ENCODE data around the gene CNOT6L. TPM values are rescaled to one million over a fixed set of nuclear protein-coding genes. Genes with fewer than 3 reads are reported as not detected.

Gene CNOT6L
- polyA plus RNA-seq, 1 donor (not counting 4 experiments of a cell fraction or from before 2014, with no cell fraction given) = 12.0 TPM

DNA sequence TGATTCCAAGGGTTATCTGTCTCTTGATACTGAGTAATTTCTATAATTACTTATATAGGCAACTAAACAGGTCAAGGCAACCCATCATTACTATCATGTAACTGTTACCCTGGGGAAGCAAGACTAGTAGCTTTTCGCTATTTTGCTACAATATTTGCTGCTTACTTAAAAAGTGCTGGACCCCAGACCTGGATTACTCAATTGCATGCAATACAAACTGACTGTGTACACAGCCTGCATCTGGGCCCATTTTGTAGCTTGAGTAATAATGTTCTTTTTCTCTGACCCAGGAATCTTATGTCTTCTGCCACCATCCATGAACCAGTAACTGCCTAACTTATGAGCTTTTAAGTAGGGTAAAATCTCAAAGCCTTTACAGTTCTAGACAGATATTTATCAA is 53.4 kb downstream of the CNOT6L start:
- FAIRE-seq = no peak
- dilution Hi-C loops (cut with MboI; ENCODE audit: extremely low pct_ligation_motif_present, low sequenced_read_pairs) = no loop called here
- H3K36me3 ChIP-seq (ENCODE audit: control insufficient read depth in 2 of 2, extremely low read depth in 1 of 2, insufficient read depth in 2 of 2, low read length in 2 of 2) = no peaks in the 10 kb centered on the region

GRCh38 chr4:77762531-77762930 is 56.6 kb downstream of the CNOT6L start:
- no peak overlapping the region for H3K9ac ChIP-seq (ENCODE audit: control insufficient read depth, extremely low read depth, insufficient read depth, low read length)
- H3K79me2 ChIP-seq (ENCODE audit: control insufficient read depth, insufficient read depth, low read length) = peaks cover 2% of the 10 kb centered on the region
- H3K4me2 ChIP-seq (ENCODE audit: control insufficient read depth, extremely low read depth, insufficient read depth, low read depth, low read length) = no peak overlapping the region
- dilution Hi-C loops (cut with MboI; ENCODE audit: extremely low pct_ligation_motif_present, low sequenced_read_pairs) = no loop called here
- no peaks in the 10 kb centered on the region for H3K36me3 ChIP-seq (ENCODE audit: control insufficient read depth in 2 of 2, extremely low read depth in 1 of 2, insufficient read depth in 2 of 2, low read length in 2 of 2)
- H4K20me1 ChIP-seq (ENCODE audit: control insufficient read depth, extremely low read depth, insufficient read depth, low read length) = no peaks in the 10 kb centered on the region
- peaks cover 2% of the 10 kb centered on the region for H3K9me1 ChIP-seq (ENCODE audit: control insufficient read depth, extremely low read depth, insufficient read depth, low read length)
- H3K4me1 ChIP-seq (ENCODE audit: control insufficient read depth, extremely low read depth, insufficient read depth, low read length) = no peaks in the 10 kb centered on the region
- DNase-seq (ENCODE audit: low read depth, low spot score) (no peak), FAIRE-seq (no peak)
- H2AFZ ChIP-seq (ENCODE audit: control insufficient read depth, low read length) = no peak overlapping the region
- H3K27ac ChIP-seq (ENCODE audit: control insufficient read depth, insufficient read depth, low read length) = no peak overlapping the region
- H3K9me3 ChIP-seq (ENCODE audit: control insufficient read depth, low read depth, low read length) = no peaks in the 10 kb centered on the region
- TF ChIP-seq EZH2 (IDR thresholded peaks at IDR 0.05; ENCODE audit: low read length) (no peak), CTCF (optimal IDR thresholded peaks at IDR 0.05 in 1 of 3, IDR thresholded peaks at IDR 0.05 in 1 of 3, conservative IDR thresholded peaks at IDR 0.05 in 1 of 3; ENCODE audit: extremely low read depth in 1 of 3, insufficient read depth in 2 of 3, low read length in 3 of 3) (no peak)
- no peak overlapping the region for H3K4me3 ChIP-seq (ENCODE audit: control insufficient read depth in 2 of 3, extremely low read depth in 1 of 3, insufficient read depth in 2 of 3, low read depth in 1 of 3, low read length in 3 of 3)
- no peaks in the 10 kb centered on the region for H3K27me3 ChIP-seq (ENCODE audit: control insufficient read depth, extremely low read depth, insufficient read depth, low read length)

More for the DNA sequence above, 53.4 kb downstream of the CNOT6L start:
- H3K9me1 ChIP-seq (ENCODE audit: control insufficient read depth, extremely low read depth, insufficient read depth, low read length) = no peaks in the 10 kb centered on the region
- H3K4me1 ChIP-seq (ENCODE audit: control insufficient read depth, extremely low read depth, insufficient read depth, low read length) = no peaks in the 10 kb centered on the region
- H2AFZ ChIP-seq (ENCODE audit: control insufficient read depth, low read length) = no peak overlapping the region
- no peak overlapping the region for H3K4me3 ChIP-seq (ENCODE audit: control insufficient read depth in 2 of 3, extremely low read depth in 1 of 3, insufficient read depth in 2 of 3, low read depth in 1 of 3, low read length in 3 of 3)
- H3K9ac ChIP-seq (ENCODE audit: control insufficient read depth, extremely low read depth, insufficient read depth, low read length) = no peak overlapping the region
- H3K27me3 ChIP-seq (ENCODE audit: control insufficient read depth, extremely low read depth, insufficient read depth, low read length) = no peaks in the 10 kb centered on the region
- H3K4me2 ChIP-seq (ENCODE audit: control insufficient read depth, extremely low read depth, insufficient read depth, low read depth, low read length) = no peak overlapping the region
- H3K79me2 ChIP-seq (ENCODE audit: control insufficient read depth, insufficient read depth, low read length) = peaks cover 2% of the 10 kb centered on the region
- H3K9me3 ChIP-seq (ENCODE audit: control insufficient read depth, low read depth, low read length) = no peaks in the 10 kb centered on the region
- no peak for TF ChIP-seq CTCF (optimal IDR thresholded peaks at IDR 0.05 in 1 of 3, IDR thresholded peaks at IDR 0.05 in 1 of 3, conservative IDR thresholded peaks at IDR 0.05 in 1 of 3; ENCODE audit: extremely low read depth in 1 of 3, insufficient read depth in 2 of 3, low read length in 3 of 3)
- no peak for TF ChIP-seq EZH2 (IDR thresholded peaks at IDR 0.05; ENCODE audit: low read length)
- no peak for DNase-seq (ENCODE audit: low read depth, low spot score)
- no peaks in the 10 kb centered on the region for H4K20me1 ChIP-seq (ENCODE audit: control insufficient read depth, extremely low read depth, insufficient read depth, low read length)
- H3K27ac ChIP-seq (ENCODE audit: control insufficient read depth, insufficient read depth, low read length) = no peak overlapping the region

Data from keratinocyte (primary cell).